ENCODE results near the gene CEP97. TPM values are rescaled to one million over a fixed set of nuclear protein-coding genes. Genes with fewer than 3 reads are reported as not detected.
A peak's percentile ranks its signal among the peaks of the same experiment; 100 is the strongest.
"Not testable (repeated sequence)": the region's sequence is repeated elsewhere in the genome, so short reads cannot be mapped to it uniquely, and the experiment has no call there.

CEP97 gene
- total RNA-seq, 3 donors from 2014 or later (not counting 1 experiment from before 2014, with no cell fraction given) = 8.5 to 11.0 (median 9.4) TPM

- Mint-ChIP-seq H3K27ac (peak overlapping the region; percentile 15 to 17), H3K27me3 (ENCODE audit: low read depth in 2 of 2) (no peaks in the 10 kb centered on the region), H3K36me3 (no peaks in the 10 kb centered on the region), H3K4me1 (peaks cover 17 to 29% of the 10 kb centered on the region in 2 donors), H3K4me3 (peak overlapping the region; percentile 35), H3K9me3 (no peaks in the 10 kb centered on the region)
- no peak for TF ChIP-seq CTCF (IDR thresholded peaks at IDR 0.05)
- WGBS (ENCODE audit: insufficient coverage) = 100% methylated on average over 2 of the region's 2 CpGs
- ATAC-seq (no peak), DNase-seq (no peak)
- H3K27ac ChIP-seq (ENCODE audit: low read length) = no peak overlapping the region
- H3K4me3 ChIP-seq (ENCODE audit: low read length) = no peak overlapping the region
- H3K4me1 ChIP-seq (ENCODE audit: control insufficient read depth, insufficient read depth, low read length) = peaks cover 19% of the 10 kb centered on the region
- no peaks in the 10 kb centered on the region for H3K27me3 ChIP-seq (ENCODE audit: control insufficient read depth, insufficient read depth, low read length)
- H3K9me3 ChIP-seq (ENCODE audit: control insufficient read depth, insufficient read depth, low read length) = no peaks in the 10 kb centered on the region
- H3K36me3 ChIP-seq (ENCODE audit: control insufficient read depth, insufficient read depth, low read length) = peaks cover 12% of the 10 kb centered on the region
- intact Hi-C loops (cut with micrococcal nuclease) = no loop called here
Measured at GRCh38 chr3:101689286-101689685, 35.1 kb upstream of the CEP97 start.

- peak overlapping the region; percentile 44 to 46 for H3K27ac Mint-ChIP-seq
- no peak for TF ChIP-seq CTCF (IDR thresholded peaks at IDR 0.05)
- H3K36me3 Mint-ChIP-seq = no peaks in the 10 kb centered on the region
- Histone ChIP-seq H3K27ac (ENCODE audit: low read length) (no peak overlapping the region), H3K4me1 (ENCODE audit: control insufficient read depth, insufficient read depth, low read length) (peaks cover 8% of the 10 kb centered on the region), H3K36me3 (ENCODE audit: control insufficient read depth, insufficient read depth, low read length) (no peaks in the 10 kb centered on the region), H3K27me3 (ENCODE audit: control insufficient read depth, insufficient read depth, low read length) (no peaks in the 10 kb centered on the region), H3K4me3 (ENCODE audit: low read length) (no peak overlapping the region), H3K9me3 (ENCODE audit: control insufficient read depth, insufficient read depth, low read length) (no peaks in the 10 kb centered on the region)
- H3K9me3 Mint-ChIP-seq = no peaks in the 10 kb centered on the region
- peaks cover 4 to 22% of the 10 kb centered on the region in 2 donors for H3K4me1 Mint-ChIP-seq
- DNase-seq (no peak), ATAC-seq (no peak)
- no peak overlapping the region for H3K4me3 Mint-ChIP-seq
- intact Hi-C loops (cut with micrococcal nuclease) = loop anchor here (10.0 kb wide), 1 partner anchor 534 kb away; no protein-coding TSS in a partner anchor
- no peaks in the 10 kb centered on the region for H3K27me3 Mint-ChIP-seq (ENCODE audit: low read depth in 2 of 2)
Measured at GRCh38 chr3:101690972-101691371, 33.4 kb upstream of the CEP97 start.

GRCh38 chr3:101691685-101692671 is 32.4 kb upstream of the CEP97 start:
- H3K36me3 Mint-ChIP-seq; H3K36me3 ChIP-seq (ENCODE audit: control insufficient read depth, insufficient read depth, low read length); H3K27me3 ChIP-seq (ENCODE audit: control insufficient read depth, insufficient read depth, low read length); ATAC-seq; H3K9me3 Mint-ChIP-seq; DNase-seq; H3K4me3 ChIP-seq (ENCODE audit: low read length); H3K27me3 Mint-ChIP-seq (ENCODE audit: low read depth in 2 of 2); H3K4me1 ChIP-seq (ENCODE audit: control insufficient read depth, insufficient read depth, low read length); H3K9me3 ChIP-seq (ENCODE audit: control insufficient read depth, insufficient read depth, low read length); H3K27ac ChIP-seq (ENCODE audit: low read length); H3K4me3 Mint-ChIP-seq: not testable (repeated sequence)
- intact Hi-C loops (cut with micrococcal nuclease) = loop anchor here (10.0 kb wide), 1 partner anchor 533 kb away; no protein-coding TSS in a partner anchor
- WGBS (ENCODE audit: insufficient coverage) = 96% methylated on average over 10 of the region's 15 CpGs
- H3K4me1 Mint-ChIP-seq = peaks cover 0 to 15% of the 10 kb centered on the region in 2 donors
- H3K27ac Mint-ChIP-seq = peak overlapping the region in 1 of 2 donors; percentile 46

- ATAC-seq (peak; percentile 82 to 89 (median 86)), DNase-seq (peak in 1 of 2 donors; percentile 68)
- H3K9me3 ChIP-seq (ENCODE audit: control insufficient read depth, insufficient read depth, low read length); H3K4me1 ChIP-seq (ENCODE audit: control insufficient read depth, insufficient read depth, low read length); H3K4me3 ChIP-seq (ENCODE audit: low read length); H3K4me1 Mint-ChIP-seq; H3K27ac ChIP-seq (ENCODE audit: low read length); H3K4me3 Mint-ChIP-seq; H3K27ac Mint-ChIP-seq; H3K36me3 Mint-ChIP-seq; H3K9me3 Mint-ChIP-seq; H3K36me3 ChIP-seq (ENCODE audit: control insufficient read depth, insufficient read depth, low read length); H3K27me3 Mint-ChIP-seq (ENCODE audit: low read depth in 2 of 2); H3K27me3 ChIP-seq (ENCODE audit: control insufficient read depth, insufficient read depth, low read length): not testable (repeated sequence)
- intact Hi-C loops (cut with micrococcal nuclease) = loop anchor here (10.0 kb wide), 1 partner anchor 531 kb away; no protein-coding TSS in a partner anchor
- TF ChIP-seq CTCF (IDR thresholded peaks at IDR 0.05) = peak; percentile 39
- 85% methylated on average over 10 of the region's 13 CpGs for WGBS (ENCODE audit: insufficient coverage)
Measured at GRCh38 chr3:101693540-101693939, 30.9 kb upstream of the CEP97 start.

- H3K4me3 Mint-ChIP-seq; H3K9me3 ChIP-seq (ENCODE audit: control insufficient read depth, insufficient read depth, low read length); H3K9me3 Mint-ChIP-seq; H3K27ac Mint-ChIP-seq; ATAC-seq; H3K4me1 ChIP-seq (ENCODE audit: control insufficient read depth, insufficient read depth, low read length); H3K36me3 Mint-ChIP-seq; H3K27ac ChIP-seq (ENCODE audit: low read length); H3K27me3 ChIP-seq (ENCODE audit: control insufficient read depth, insufficient read depth, low read length); H3K27me3 Mint-ChIP-seq (ENCODE audit: low read depth in 2 of 2); H3K4me3 ChIP-seq (ENCODE audit: low read length); H3K4me1 Mint-ChIP-seq; H3K36me3 ChIP-seq (ENCODE audit: control insufficient read depth, insufficient read depth, low read length); DNase-seq: not testable (repeated sequence)
- WGBS (ENCODE audit: insufficient coverage) = 90% methylated on average over 1 of the region's 4 CpGs
- intact Hi-C loops (cut with micrococcal nuclease) = loop anchor here (10.0 kb wide), 1 partner anchor 530 kb away; no protein-coding TSS in a partner anchor
Measured at GRCh38 chr3:101694836-101695235, 29.6 kb upstream of the CEP97 start.

All from natural killer cell (primary cell).